GM12891 (cell line): ENCODE data around the gene BEGAIN. TPM values are rescaled to one million over a fixed set of nuclear protein-coding genes. Genes with fewer than 3 reads are reported as not detected.

Experiments used
- DNase-seq: peaks from one replicate; pipeline ENCODE4 v3.0.0; 2011; ENCODE audit warnings: low spot score; ENCODE audit not compliant: insufficient read length
- FAIRE-seq: peaks from 2 replicates; lab custom pipeline; 2011; peaks lifted over from hg19 to GRCh38; lab: Jason Lieb, UNC
- PAX5 ChIP-seq: IDR thresholded peaks from 2 replicates; pipeline ENCODE4 v1.6.1; 2011; ENCODE audit warnings: low read length, moderate library complexity, mild to moderate bottlenecking; ENCODE audit not compliant: insufficient read depth, severe bottlenecking
- POLR2A ChIP-seq: IDR thresholded peaks from 2 replicates; pipeline ENCODE4 v1.6.1; 2011; ENCODE audit warnings: low read depth, low read length, control low read depth
- POLR2AphosphoS5 ChIP-seq: IDR thresholded peaks from 2 replicates; pipeline ENCODE4 v1.6.1; 2011; ENCODE audit warnings: low read depth, low read length, control low read depth
- POU2F2 ChIP-seq: IDR thresholded peaks from 2 replicates; pipeline ENCODE4 v1.6.1; 2011; ENCODE audit warnings: low read depth, mild to moderate bottlenecking, control low read depth, low read length, moderate library complexity
- SPI1 ChIP-seq: IDR thresholded peaks from 2 replicates; pipeline ENCODE4 v1.6.1; 2011; ENCODE audit warnings: low read depth, low read length, control low read depth
- TAF1 ChIP-seq: IDR thresholded peaks from 2 replicates; pipeline ENCODE4 v1.6.1; 2011; ENCODE audit warnings: low read depth, low read length, control low read depth
- polyA plus RNA-seq: library from polyadenylated mRNA; unstranded; fragments of >200 nt; gene quantifications from one replicate; pipeline ENCODE4 v1.2.1, GENCODE V29; 2012; ENCODE audit warnings: low read depth, missing spikeins, inconsistent platforms; ENCODE audit not compliant: missing spikeins

The BEGAIN gene
- 0.08 TPM for polyA plus RNA-seq

DNA sequence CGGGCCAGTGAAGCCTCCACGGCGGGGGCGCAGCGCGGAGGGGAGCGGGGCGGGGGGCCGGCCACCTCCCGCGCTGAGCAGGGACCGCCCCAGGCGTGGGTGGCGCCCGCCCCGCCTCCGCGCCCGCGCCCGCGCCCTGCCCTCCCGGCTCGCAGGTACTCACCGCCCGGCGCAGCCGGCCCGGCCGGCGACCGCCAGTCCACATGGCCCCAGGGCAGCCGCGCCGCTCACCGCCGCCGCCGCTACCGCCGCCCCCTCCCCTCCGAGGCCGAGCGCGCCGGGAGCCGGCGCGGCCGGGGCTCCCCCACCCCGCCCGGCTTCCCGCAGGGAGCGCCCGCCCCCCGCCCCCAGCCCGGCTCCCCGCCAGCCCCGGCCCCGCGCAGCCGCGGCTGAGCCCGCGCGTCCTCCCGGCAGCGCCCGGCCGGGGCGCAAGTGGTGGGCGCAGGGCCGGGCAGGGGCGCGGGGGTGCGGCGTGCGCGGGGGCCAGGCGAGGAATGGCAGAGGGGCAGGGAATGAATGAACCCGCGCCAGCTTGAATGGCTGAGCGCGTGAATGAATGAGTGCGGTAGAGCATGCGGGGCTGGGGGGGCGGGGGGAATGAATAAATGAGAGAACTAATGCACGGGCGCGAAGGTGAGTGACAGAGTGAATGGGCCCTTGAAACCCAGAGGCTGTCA lies at the start of gene BEGAIN:
Gene BEGAIN (minus strand): TSS at position 332 of the 677 bp plus-strand sequence. CDS start 127 bp downstream, at position 205.
- FAIRE-seq (no peak), DNase-seq (no peak)
- TF ChIP-seq SPI1 = no peak
- TF ChIP-seq TAF1 = no peak
- TF ChIP-seq POU2F2 = no peak
- TF ChIP-seq POLR2AphosphoS5 = no peak
- TF ChIP-seq POLR2A = no peak
- TF ChIP-seq PAX5 = no peak

DNA sequence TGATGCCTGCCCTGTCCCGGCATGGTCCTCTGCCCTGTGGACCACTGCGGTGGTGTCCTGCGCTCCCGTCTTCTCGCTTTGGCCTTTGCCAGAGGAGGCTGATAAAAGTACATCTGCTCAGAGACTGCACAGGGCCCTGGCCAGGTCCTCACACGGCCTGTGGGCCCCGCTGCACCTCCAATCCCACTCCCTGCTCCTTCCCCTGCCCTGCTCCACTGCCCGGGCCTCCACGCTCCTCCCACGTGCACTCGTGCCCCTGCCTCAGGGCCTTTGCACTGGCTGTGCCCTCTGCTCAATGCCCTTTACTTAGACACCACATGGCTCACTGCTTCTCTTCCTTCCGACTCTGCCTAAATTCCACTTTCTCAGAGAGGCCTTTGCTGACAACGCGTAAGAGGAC lies 49.3 kb upstream of the BEGAIN start:
- DNase-seq (no peak), FAIRE-seq (no peak)
- no peak for TF ChIP-seq POU2F2
- TF ChIP-seq SPI1 = no peak
- TF ChIP-seq POLR2AphosphoS5 = no peak
- no peak for TF ChIP-seq POLR2A
- no peak for TF ChIP-seq TAF1
- no peak for TF ChIP-seq PAX5

DNA sequence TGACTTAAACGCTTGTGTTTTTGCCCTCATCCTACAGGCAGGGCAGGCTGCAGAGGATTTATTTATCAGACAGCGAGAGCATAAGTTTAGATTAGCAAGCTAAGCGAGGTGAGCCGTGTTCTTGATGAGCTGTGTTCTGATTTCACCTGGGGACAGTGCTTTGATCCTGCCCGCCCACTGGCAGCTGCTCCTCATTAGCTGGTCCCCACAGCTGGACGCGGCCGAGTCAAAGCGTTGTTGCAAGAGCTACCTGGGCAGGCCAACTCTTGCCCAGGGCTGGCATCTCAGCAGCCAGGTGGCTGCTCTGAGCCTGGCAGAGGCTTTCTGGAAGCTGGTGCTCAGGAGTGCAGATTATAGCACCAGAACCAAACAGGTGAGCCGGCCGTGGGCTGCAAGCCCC lies 46.8 kb upstream of the BEGAIN start:
- TF ChIP-seq PAX5 = no peak
- FAIRE-seq (no peak), DNase-seq (no peak)

GRCh38 chr14:100633406-100633805 lies 46.2 kb upstream of the BEGAIN start:
- FAIRE-seq (no peak), DNase-seq (no peak)
- TF ChIP-seq TAF1 = no peak
- TF ChIP-seq PAX5 = no peak
- TF ChIP-seq POLR2A = no peak
- TF ChIP-seq POLR2AphosphoS5 = no peak

DNA sequence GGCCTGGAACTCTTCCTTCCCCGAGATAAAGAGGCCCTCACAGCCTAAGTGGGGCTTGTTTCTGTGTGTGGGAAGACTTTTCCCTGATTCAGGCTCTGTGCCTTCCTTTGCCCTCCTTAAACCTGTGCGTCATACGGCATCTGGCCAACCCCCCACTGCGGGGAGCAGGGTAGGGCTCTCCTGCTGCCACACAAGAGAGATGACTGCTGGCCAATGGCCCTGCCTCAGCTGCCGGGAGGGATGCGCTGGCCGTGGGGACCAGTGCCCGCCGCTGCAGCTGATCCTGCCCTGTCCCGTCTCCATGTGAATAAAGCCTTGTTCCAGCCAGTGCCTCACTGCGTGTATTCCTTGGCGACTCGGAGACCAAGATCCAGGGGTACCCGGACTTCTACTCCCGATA lies 42.5 kb upstream of the BEGAIN start:
- TF ChIP-seq PAX5 (no peak), SPI1 (no peak), POLR2A (no peak), TAF1 (no peak), POU2F2 (no peak), POLR2AphosphoS5 (no peak)
- FAIRE-seq (no peak), DNase-seq (no peak)

- no peak for FAIRE-seq
- TF ChIP-seq SPI1 (no peak), PAX5 (no peak), POLR2AphosphoS5 (no peak)
- DNase-seq = no peak
Measured at GRCh38 chr14:100629098-100629497, 41.9 kb upstream of the BEGAIN start.

- FAIRE-seq (no peak), DNase-seq (no peak)
- TF ChIP-seq POLR2A (no peak), SPI1 (no peak), POLR2AphosphoS5 (no peak), POU2F2 (no peak), PAX5 (no peak), TAF1 (no peak)
Measured at GRCh38 chr14:100628225-100628624, 41.0 kb upstream of the BEGAIN start.

GRCh38 chr14:100626614-100627013 lies 39.4 kb upstream of the BEGAIN start:
- DNase-seq (no peak), FAIRE-seq (no peak)
- TF ChIP-seq POU2F2 (no peak), POLR2AphosphoS5 (no peak), TAF1 (no peak), POLR2A (no peak), PAX5 (no peak), SPI1 (no peak)

- TF ChIP-seq POLR2AphosphoS5 (no peak), SPI1 (no peak), PAX5 (no peak), POU2F2 (no peak), POLR2A (no peak), TAF1 (no peak)
- no peak for DNase-seq
- FAIRE-seq = no peak
Measured at GRCh38 chr14:100623961-100624360, 36.7 kb upstream of the BEGAIN start.

DNA sequence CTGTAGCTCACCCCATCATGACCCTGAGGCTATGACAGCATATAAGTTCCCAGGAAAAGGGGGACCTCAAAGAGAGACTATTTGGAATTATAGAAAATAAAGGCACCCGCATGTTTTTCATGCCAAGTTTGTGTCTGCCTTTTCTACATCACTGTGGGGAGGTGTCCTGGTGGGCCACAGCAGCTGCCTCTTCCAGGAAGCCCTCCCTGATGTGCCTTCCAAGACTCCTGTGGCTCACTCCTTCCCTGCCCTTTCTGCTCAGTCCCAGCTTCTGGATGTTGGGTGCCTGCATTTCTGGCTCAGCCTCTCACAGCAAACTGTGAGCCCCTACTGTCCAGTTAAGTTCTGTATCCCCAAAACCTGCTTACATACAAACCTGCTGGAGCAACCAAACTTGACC lies 36.3 kb upstream of the BEGAIN start:
- no peak for DNase-seq
- no peak for FAIRE-seq
- TF ChIP-seq POU2F2 = no peak
- no peak for TF ChIP-seq TAF1
- no peak for TF ChIP-seq PAX5
- no peak for TF ChIP-seq SPI1
- no peak for TF ChIP-seq POLR2AphosphoS5
- no peak for TF ChIP-seq POLR2A
